Stimulated activated CD4-positive, alpha-beta T cell treated with anti-CD3 and anti-CD28 coated beads, Interleukin-12 subunit alpha, Interleukin-12 subunit beta, amount 100 ng/mL, for 24 hours (primary cell): ENCODE results near the gene TNXB.

Experiments
- DNase-seq, 2 experiments: peaks; one replicate each; pipeline ENCODE4 v3.0.0-alpha.2; 2020; ENCODE audit warnings: low read depth in 2 of 2

Gene TNXB

GRCh38 chr6:32139590-32139989 lies 30.5 kb upstream of the TNXB start:
- no peak for DNase-seq

GRCh38 chr6:32137454-32137853 lies 28.3 kb upstream of the TNXB start:
- no peak for DNase-seq

GRCh38 chr6:32133786-32134185 lies 24.6 kb upstream of the TNXB start:
- no peak for DNase-seq

GRCh38 chr6:32132110-32132509 lies 23.0 kb upstream of the TNXB start:
- DNase-seq, result no peak

- no peak for DNase-seq
Observed at GRCh38 chr6:32131439-32131948, 22.4 kb upstream of the TNXB start.

- DNase-seq, result no peak
Observed at GRCh38 chr6:32129297-32130088, 20.4 kb upstream of the TNXB start.

- DNase-seq, result no peak
Observed at GRCh38 chr6:32128751-32129296, 19.7 kb upstream of the TNXB start.

- peak; percentile 93 to 95 for DNase-seq
Observed at GRCh38 chr6:32127717-32128592, 18.8 kb upstream of the TNXB start, which contains the start of gene ATF6B. TSS of gene ATF6B (minus strand) at chr6:32128246. CDS start at chr6:32128207, 39 bp downstream.

GRCh38 chr6:32127409-32127716 lies 18.2 kb upstream of the TNXB start:
- DNase-seq, result no peak

- DNase-seq, result no peak
Observed at GRCh38 chr6:32126880-32127279, 17.7 kb upstream of the TNXB start.

- no peak for DNase-seq
Observed at GRCh38 chr6:32123681-32124080, 14.5 kb upstream of the TNXB start.

- no peak for DNase-seq
Observed at GRCh38 chr6:32120573-32121059, 11.5 kb upstream of the TNXB start.

- peak; percentile 41 to 57 for DNase-seq
Observed at GRCh38 chr6:32118782-32119628, 9.9 kb upstream of the TNXB start.

GRCh38 chr6:32117461-32117860 lies 8.3 kb upstream of the TNXB start:
- no peak for DNase-seq

- no peak for DNase-seq
Observed at GRCh38 chr6:32116674-32117073, 7.5 kb upstream of the TNXB start.

GRCh38 chr6:32115623-32116022 lies 6.5 kb upstream of the TNXB start:
- DNase-seq, result no peak

GRCh38 chr6:32114796-32115195 lies 5.7 kb upstream of the TNXB start:
- DNase-seq, result no peak

GRCh38 chr6:32113386-32114352 lies 4.5 kb upstream of the TNXB start:
- no peak for DNase-seq

- DNase-seq, result no peak
Observed at GRCh38 chr6:32112431-32112980, 3.4 kb upstream of the TNXB start.
